ENCODE measurements around the gene URB2.
"Not testable (repeated sequence)": the region's sequence is repeated elsewhere in the genome, so short reads cannot be mapped to it uniquely, and the experiment has no call there.

The URB2 gene

GRCh38 chr1:229625915-229626831, at the start of gene URB2, which contains the start of gene TAF5L:
TSS of gene URB2 (plus strand) at chr1:229626247. CDS start at chr1:229627634, 1,387 bp downstream.
TSS of gene TAF5L (minus strand) at chr1:229626122. CDS start at chr1:229614482, 11,640 bp downstream.
- DNase-seq: peak; percentile 92

GRCh38 chr1:229578168-229579058, 47.6 kb upstream of the URB2 start:
- peak; percentile 27 for DNase-seq

- peak; percentile 75 for DNase-seq
Observed at GRCh38 chr1:229579059-229579673, 46.9 kb upstream of the URB2 start.

- DNase-seq: no peak
Observed at GRCh38 chr1:229581485-229581884, 44.6 kb upstream of the URB2 start.

GRCh38 chr1:229582011-229582694, 43.9 kb upstream of the URB2 start:
- no peak for DNase-seq

- no peak for DNase-seq
Observed at GRCh38 chr1:229582715-229583114, 43.3 kb upstream of the URB2 start.

GRCh38 chr1:229585338-229585737, 40.7 kb upstream of the URB2 start:
- DNase-seq: no peak

GRCh38 chr1:229590119-229590518, 35.9 kb upstream of the URB2 start:
- DNase-seq: no peak

- no peak for DNase-seq
Observed at GRCh38 chr1:229593800-229594199, 32.2 kb upstream of the URB2 start.

GRCh38 chr1:229594227-229595008, 31.6 kb upstream of the URB2 start:
- no peak for DNase-seq

GRCh38 chr1:229595876-229596275, 30.2 kb upstream of the URB2 start:
- not testable (repeated sequence) for DNase-seq

GRCh38 chr1:229596925-229597699, 28.9 kb upstream of the URB2 start:
- DNase-seq: no peak

- DNase-seq: no peak
Observed at GRCh38 chr1:229597877-229598276, 28.2 kb upstream of the URB2 start.

GRCh38 chr1:229599218-229599954, 26.7 kb upstream of the URB2 start:
- no peak for DNase-seq

- DNase-seq: no peak
Observed at GRCh38 chr1:229600229-229600628, 25.8 kb upstream of the URB2 start.

- no peak for DNase-seq
Observed at GRCh38 chr1:229603371-229604005, 22.6 kb upstream of the URB2 start.

GRCh38 chr1:229607370-229607769, 18.7 kb upstream of the URB2 start:
- DNase-seq: no peak

- DNase-seq: no peak
Observed at GRCh38 chr1:229608590-229608989, 17.5 kb upstream of the URB2 start.

- no peak for DNase-seq
Observed at GRCh38 chr1:229613938-229614337, 12.1 kb upstream of the URB2 start.

- no peak for DNase-seq
Observed at GRCh38 chr1:229614701-229615100, 11.3 kb upstream of the URB2 start.
